PC-9 (cell line): ENCODE results near the gene ISM1. TPM values are rescaled to one million over a fixed set of nuclear protein-coding genes. Genes with fewer than 3 reads are reported as not detected.

Experiments used
- BruUV-seq: library from RNA; stranded (reverse); fragments of 400-500 nt; replicated peaks from 2 replicates; lab custom pipeline; 2021; lab: Mats Ljungman, UMichigan
- CTCF ChIA-PET: fragments of 300-600 bp; sonication (Branson Sonifier 250); formaldehyde crosslinking; loops from one replicate; lab custom pipeline; 2022; ENCODE audit warnings: antibody characterized with exemption; lab: Charles Lee
- POLR2A ChIA-PET: fragments of 300-600 bp; sonication (Branson Sonifier 250); formaldehyde crosslinking; loops from one replicate; lab custom pipeline; 2022; ENCODE audit warnings: antibody characterized with exemption; ENCODE audit not compliant: unreplicated experiment; lab: Charles Lee
- DNase-seq, 2 experiments: peaks; one replicate each; pipeline versions ENCODE4 v3.0.0 to v3.0.0-alpha.2; 2015 to 2022; ENCODE audit warnings: mixed read lengths in 1 of 2
- H2AFZ ChIP-seq: fragments of 200-600 bp; sonication (generic); 2 replicates; pipeline ENCODE4 v1.8.1; 2017; ENCODE audit warnings: antibody characterized with exemption
- H3F3A ChIP-seq: fragments of 200-600 bp; sonication (generic); 2 replicates; pipeline ENCODE4 v1.8.1; 2017; ENCODE audit warnings: antibody characterized with exemption, mild to moderate bottlenecking, low read depth; ENCODE audit not compliant: insufficient read depth
- H3K27ac ChIP-seq: fragments of 200-600 bp; sonication (generic); 2 replicates; pipeline ENCODE4 v1.6.1; 2016; ENCODE audit warnings: mixed run types
- H3K27me3 ChIP-seq: fragments of 200-600 bp; sonication (generic); 2 replicates; pipeline ENCODE4 v1.6.1; 2016; ENCODE audit warnings: low read depth, mixed run types; ENCODE audit not compliant: insufficient read depth
- H3K36me3 ChIP-seq: fragments of 200-600 bp; sonication (generic); 2 replicates; pipeline ENCODE4 v1.6.1; 2016; ENCODE audit warnings: low read depth, mixed run types
- H3K4me1 ChIP-seq: fragments of 200-600 bp; sonication (generic); replicated peaks from 2 replicates; pipeline ENCODE4 v1.6.1; 2016; ENCODE audit warnings: mixed run types; ENCODE audit not compliant: insufficient read depth
- H3K4me2 ChIP-seq: fragments of 200-600 bp; sonication (generic); 2 replicates; pipeline ENCODE4 v1.6.1; 2017; ENCODE audit warnings: mixed run types
- H3K4me3 ChIP-seq: fragments of 200-600 bp; sonication (generic); 2 replicates; pipeline ENCODE4 v1.6.1; 2016; ENCODE audit warnings: mixed run types
- H3K79me2 ChIP-seq: fragments of 200-600 bp; sonication (generic); 2 replicates; pipeline ENCODE4 v1.6.1; 2017; ENCODE audit warnings: low read depth, mixed run types
- H3K9me2 ChIP-seq: fragments of 200-600 bp; sonication (generic); 2 replicates; pipeline ENCODE4 v1.8.1; 2017; ENCODE audit warnings: mild to moderate bottlenecking; ENCODE audit not compliant: insufficient read depth
- H3K9me3 ChIP-seq: fragments of 200-600 bp; sonication (generic); 2 replicates; pipeline ENCODE4 v1.8.1; 2016; ENCODE audit warnings: low read depth; ENCODE audit not compliant: insufficient read depth
- H4K20me1 ChIP-seq: fragments of 200-600 bp; sonication (generic); 2 replicates; pipeline ENCODE4 v1.8.1; 2017; ENCODE audit not compliant: insufficient read depth
- EZH2 ChIP-seq: fragments of 200-600 bp; sonication (generic); IDR thresholded peaks from 2 replicates; pipeline ENCODE4 v1.8.0; 2017; ENCODE audit warnings: antibody characterized with exemption, low read depth
- intact Hi-C: fragments of 100-400 bp; cut with micrococcal nuclease; formaldehyde crosslinking; loops from one replicate; pipeline ENCODE4 v1.10.0; 2022; ENCODE audit not compliant: unreplicated experiment
- total RNA-seq: library from RNA; stranded (reverse); gene quantifications from 2 replicates; pipeline ENCODE4 v1.2.3, GENCODE V29; 2021
- TF ChIP-seq, protein P1 (sequence below): fragments of 200-600 bp; sonication (generic); conservative IDR thresholded peaks from 2 replicates; pipeline ENCODE4 v1.6.1; 2017; ENCODE audit warnings: mixed run types, antibody characterized with exemption, mild to moderate bottlenecking, moderate library complexity

The ISM1 gene
- total RNA-seq, 1 experiment from 2014 or later = not detected

DNA sequence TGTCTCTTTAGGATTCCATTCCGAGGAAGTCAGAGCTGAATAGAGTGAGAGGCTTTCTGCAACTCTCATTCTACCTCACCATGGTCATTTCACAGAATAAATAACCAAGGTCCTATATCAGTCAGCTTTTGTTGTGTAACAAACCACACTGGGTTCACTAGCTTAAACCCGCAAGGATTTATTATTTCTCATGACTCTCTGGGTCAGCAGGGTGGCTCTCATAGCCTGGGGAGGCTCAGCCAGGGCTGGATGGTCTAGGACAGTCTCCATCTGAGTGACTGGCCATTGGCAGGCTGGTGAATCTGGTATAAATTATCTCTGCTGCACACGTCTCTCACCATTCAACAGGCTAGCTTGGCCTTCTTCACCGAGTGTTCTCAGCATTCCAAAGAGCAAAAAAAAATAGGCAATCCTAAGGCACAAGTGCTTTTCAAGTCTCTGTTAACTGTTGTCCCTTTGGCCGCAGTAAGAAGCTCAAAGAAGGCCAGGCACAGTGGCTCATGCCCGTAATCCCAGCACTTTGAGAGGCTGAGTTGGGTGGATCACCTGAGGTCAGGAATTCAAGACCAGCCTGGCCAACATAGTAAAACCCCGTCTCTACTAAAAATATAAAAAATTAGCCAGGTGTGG, 39.7 kb downstream of the ISM1 start:
- TF ChIP-seq, protein P1, sequence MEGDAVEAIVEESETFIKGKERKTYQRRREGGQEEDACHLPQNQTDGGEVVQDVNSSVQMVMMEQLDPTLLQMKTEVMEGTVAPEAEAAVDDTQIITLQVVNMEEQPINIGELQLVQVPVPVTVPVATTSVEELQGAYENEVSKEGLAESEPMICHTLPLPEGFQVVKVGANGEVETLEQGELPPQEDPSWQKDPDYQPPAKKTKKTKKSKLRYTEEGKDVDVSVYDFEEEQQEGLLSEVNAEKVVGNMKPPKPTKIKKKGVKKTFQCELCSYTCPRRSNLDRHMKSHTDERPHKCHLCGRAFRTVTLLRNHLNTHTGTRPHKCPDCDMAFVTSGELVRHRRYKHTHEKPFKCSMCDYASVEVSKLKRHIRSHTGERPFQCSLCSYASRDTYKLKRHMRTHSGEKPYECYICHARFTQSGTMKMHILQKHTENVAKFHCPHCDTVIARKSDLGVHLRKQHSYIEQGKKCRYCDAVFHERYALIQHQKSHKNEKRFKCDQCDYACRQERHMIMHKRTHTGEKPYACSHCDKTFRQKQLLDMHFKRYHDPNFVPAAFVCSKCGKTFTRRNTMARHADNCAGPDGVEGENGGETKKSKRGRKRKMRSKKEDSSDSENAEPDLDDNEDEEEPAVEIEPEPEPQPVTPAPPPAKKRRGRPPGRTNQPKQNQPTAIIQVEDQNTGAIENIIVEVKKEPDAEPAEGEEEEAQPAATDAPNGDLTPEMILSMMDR = no peak
- no peak for TF ChIP-seq EZH2
- H3K27ac ChIP-seq = no peak overlapping the region
- no peaks in the 10 kb centered on the region for H3F3A ChIP-seq
- H3K4me3 ChIP-seq = no peak overlapping the region
- no peaks in the 10 kb centered on the region for H3K79me2 ChIP-seq
- intact Hi-C loops = loop anchor here (5.0 to 10.0 kb wide), 2 partner anchors 143 to 794 kb away; no protein-coding TSS in a partner anchor
- no peaks in the 10 kb centered on the region for H3K9me2 ChIP-seq
- no TSS peak for BruUV-seq
- no peaks in the 10 kb centered on the region for H3K4me1 ChIP-seq
- CTCF ChIA-PET = no interaction called here
- POLR2A ChIA-PET = interaction anchor here (0.7 kb wide), 2 partner anchors 378 to 1683 kb away, joined by 6 to 32 read pairs; partner anchors contain the start of gene TASP1
- H3K36me3 ChIP-seq = no peaks in the 10 kb centered on the region
- H3K9me3 ChIP-seq = no peaks in the 10 kb centered on the region; the same call in 1 of the 2 replicates
- no peak for DNase-seq
- no peak overlapping the region for H2AFZ ChIP-seq
- no peak overlapping the region for H3K4me2 ChIP-seq
- no peaks in the 10 kb centered on the region for H3K27me3 ChIP-seq
- H4K20me1 ChIP-seq = no peaks in the 10 kb centered on the region

DNA sequence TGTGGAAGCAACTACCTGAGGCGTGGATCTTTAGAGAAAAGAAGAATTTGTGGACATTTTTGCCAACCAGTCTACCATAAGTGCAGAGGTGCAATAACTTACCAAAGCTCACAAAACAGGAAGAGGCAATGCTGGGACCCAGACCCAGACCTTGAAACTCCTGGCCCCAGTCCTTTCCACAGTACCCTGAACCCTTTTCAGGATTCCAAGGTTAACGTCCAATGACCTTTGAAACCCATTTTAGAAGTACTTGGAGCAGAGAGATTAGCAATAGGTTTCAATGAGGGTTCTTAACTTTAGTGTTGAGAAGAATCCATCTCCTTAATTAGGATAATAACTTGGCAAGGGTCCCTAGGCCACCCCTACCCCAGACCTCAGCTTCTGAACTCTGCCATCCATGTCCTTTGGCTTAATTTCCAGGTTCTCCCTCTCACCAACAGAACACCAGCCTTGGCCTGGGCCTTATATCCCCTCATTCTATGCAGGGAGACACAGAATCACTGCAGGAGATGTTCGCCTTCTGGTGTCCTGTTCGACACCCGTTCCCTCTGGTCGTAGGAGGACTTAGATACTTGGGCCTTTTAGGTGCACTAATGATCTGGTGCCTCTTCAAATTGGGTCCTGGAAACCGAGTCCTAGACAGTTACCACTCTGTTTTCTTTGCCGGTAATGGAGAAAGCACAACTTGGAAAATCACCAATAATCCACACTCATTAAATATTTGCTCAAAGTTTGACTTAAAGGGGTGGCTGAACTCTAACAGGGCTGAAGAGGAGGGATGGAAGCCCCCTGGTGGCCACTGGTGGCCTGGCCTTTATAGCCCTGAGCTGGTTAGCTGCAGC, 40.6 kb downstream of the ISM1 start:
- Histone ChIP-seq H3K9me2 (no peaks in the 10 kb centered on the region), H3K79me2 (no peaks in the 10 kb centered on the region)

GRCh38 chr20:13262302-13262650, 41.2 kb downstream of the ISM1 start:
- no peak for DNase-seq
- no peaks in the 10 kb centered on the region for H3F3A ChIP-seq
- intact Hi-C loops = loop anchor here (5.0 to 10.0 kb wide), 2 partner anchors 145 to 793 kb away; no protein-coding TSS in a partner anchor
- H3K79me2 ChIP-seq = no peaks in the 10 kb centered on the region
- H3K27me3 ChIP-seq = no peaks in the 10 kb centered on the region
- no peaks in the 10 kb centered on the region; the same call in 1 of the 2 replicates for H3K9me3 ChIP-seq
- H3K4me3 ChIP-seq = no peak overlapping the region
- H3K36me3 ChIP-seq = no peaks in the 10 kb centered on the region
- no peak overlapping the region for H2AFZ ChIP-seq
- CTCF ChIA-PET = interaction anchor here (0.6 to 0.7 kb wide), 2 partner anchors 10 to 15 kb away, joined by 3 to 4 read pairs; no protein-coding TSS in a partner anchor
- TF ChIP-seq, protein P1 = no peak; the same call in 1 of the 2 replicates
- no peak for TF ChIP-seq EZH2
- no peaks in the 10 kb centered on the region for H4K20me1 ChIP-seq
- no peaks in the 10 kb centered on the region for H3K9me2 ChIP-seq
- no peak overlapping the region for H3K27ac ChIP-seq
- POLR2A ChIA-PET = interaction anchor here (0.6 kb wide), 2 partner anchors 49 to 340 kb away, joined by 6 to 11 read pairs; no protein-coding TSS in a partner anchor
- BruUV-seq = no TSS peak
- no peak overlapping the region for H3K4me2 ChIP-seq
- no peaks in the 10 kb centered on the region for H3K4me1 ChIP-seq

More for the DNA sequence above, 40.6 kb downstream of the ISM1 start:
- Histone ChIP-seq H3F3A (no peaks in the 10 kb centered on the region), H3K27me3 (no peaks in the 10 kb centered on the region), H3K4me3 (no peak overlapping the region), H3K4me1 (no peaks in the 10 kb centered on the region), H3K9me3 (no peaks in the 10 kb centered on the region; the same call in 1 of the 2 replicates), H4K20me1 (no peaks in the 10 kb centered on the region), H3K27ac (no peak overlapping the region), H3K36me3 (no peaks in the 10 kb centered on the region), H3K4me2 (no peak overlapping the region), H2AFZ (no peak overlapping the region)
- TF ChIP-seq, protein P1 = peak; percentile 84
- no peak for TF ChIP-seq EZH2
- ChIA-PET CTCF (interaction anchor here (0.6 to 0.7 kb wide), 2 partner anchors 9 to 14 kb away, joined by 3 to 4 read pairs; no protein-coding TSS in a partner anchor), POLR2A (interaction anchor here (0.6 to 0.7 kb wide), 3 partner anchors 7 to 1684 kb away, joined by 6 to 11 read pairs (median 11); no protein-coding TSS in a partner anchor)
- no TSS peak for BruUV-seq
- intact Hi-C loops = loop anchor here (5.0 to 10.0 kb wide), 2 partner anchors 144 to 793 kb away; no protein-coding TSS in a partner anchor
- peak in 1 of 2 experiments; percentile 40 for DNase-seq
